Measurements from ENCODE around the gene RAB26. TPM values are rescaled to one million over a fixed set of nuclear protein-coding genes. Genes with fewer than 3 reads are reported as not detected.

RAB26 gene
- total RNA-seq, 2 donors from 2014 or later, result 18.2 to 24.5 TPM

- Histone ChIP-seq H3K27me3 (no peaks in the 10 kb centered on the region), H3K27ac (no peak overlapping the region), H3K4me1 (no peaks in the 10 kb centered on the region), H3K4me3 (no peak overlapping the region), H3K9me3 (no peaks in the 10 kb centered on the region), H3K36me3 (no peaks in the 10 kb centered on the region), H3K9ac (ENCODE audit: low read depth in 2 of 2, low read length in 2 of 2) (no peak overlapping the region)
- DNase-seq, result no peak
- intact Hi-C loops (cut with DNase I), result no loop called here
- TF ChIP-seq CTCF (IDR thresholded peaks at IDR 0.05), result no peak
These were observed 35.2 kb downstream of the RAB26 start for GRCh38 chr16:2183671-2184070.

GRCh38 chr16:2184346-2184745 lies 35.9 kb downstream of the RAB26 start:
- intact Hi-C loops (cut with DNase I), result no loop called here
- Histone ChIP-seq H3K27me3 (no peaks in the 10 kb centered on the region), H3K4me1 (no peaks in the 10 kb centered on the region), H3K4me3 (no peak overlapping the region), H3K27ac (no peak overlapping the region), H3K9ac (ENCODE audit: low read depth in 2 of 2, low read length in 2 of 2) (no peak overlapping the region), H3K36me3 (no peaks in the 10 kb centered on the region), H3K9me3 (no peaks in the 10 kb centered on the region)
- DNase-seq, result no peak
- TF ChIP-seq CTCF (IDR thresholded peaks at IDR 0.05), result no peak

- H3K9ac ChIP-seq (ENCODE audit: low read depth in 2 of 2, low read length in 2 of 2), result no peak overlapping the region
- no peaks in the 10 kb centered on the region for H3K9me3 ChIP-seq
- H3K27ac ChIP-seq, result no peak overlapping the region
- H3K4me3 ChIP-seq, result no peak overlapping the region
- no peak for DNase-seq
- H3K4me1 ChIP-seq, result no peaks in the 10 kb centered on the region
- no peaks in the 10 kb centered on the region for H3K36me3 ChIP-seq
- no peaks in the 10 kb centered on the region for H3K27me3 ChIP-seq
- no peak for TF ChIP-seq CTCF (IDR thresholded peaks at IDR 0.05)
- intact Hi-C loops (cut with DNase I), result no loop called here
These were observed 36.5 kb downstream of the RAB26 start for GRCh38 chr16:2184962-2185361.

- no peaks in the 10 kb centered on the region for H3K27me3 ChIP-seq
- no peak overlapping the region for H3K9ac ChIP-seq (ENCODE audit: low read depth in 2 of 2, low read length in 2 of 2)
- H3K36me3 ChIP-seq, result no peaks in the 10 kb centered on the region
- H3K9me3 ChIP-seq, result no peaks in the 10 kb centered on the region
- no peak overlapping the region for H3K27ac ChIP-seq
- intact Hi-C loops (cut with DNase I), result no loop called here
- H3K4me3 ChIP-seq, result no peak overlapping the region
- no peak for DNase-seq
- TF ChIP-seq CTCF (IDR thresholded peaks at IDR 0.05), result no peak
- no peaks in the 10 kb centered on the region for H3K4me1 ChIP-seq
These were observed 37.6 kb downstream of the RAB26 start for GRCh38 chr16:2186064-2186463.

GRCh38 chr16:2186505-2186904 lies 38.1 kb downstream of the RAB26 start:
- Histone ChIP-seq H3K4me1 (no peaks in the 10 kb centered on the region), H3K36me3 (no peaks in the 10 kb centered on the region), H3K27ac (no peak overlapping the region), H3K9ac (ENCODE audit: low read depth in 2 of 2, low read length in 2 of 2) (no peak overlapping the region), H3K27me3 (no peaks in the 10 kb centered on the region), H3K9me3 (no peaks in the 10 kb centered on the region), H3K4me3 (no peak overlapping the region)
- DNase-seq, result no peak
- intact Hi-C loops (cut with DNase I), result no loop called here
- no peak for TF ChIP-seq CTCF (IDR thresholded peaks at IDR 0.05)

GRCh38 chr16:2187212-2187611 lies 38.8 kb downstream of the RAB26 start:
- Histone ChIP-seq H3K9me3 (no peaks in the 10 kb centered on the region), H3K36me3 (no peaks in the 10 kb centered on the region), H3K27me3 (no peaks in the 10 kb centered on the region), H3K9ac (ENCODE audit: low read depth in 2 of 2, low read length in 2 of 2) (no peak overlapping the region), H3K4me1 (no peaks in the 10 kb centered on the region), H3K27ac (no peak overlapping the region), H3K4me3 (no peak overlapping the region)
- intact Hi-C loops (cut with DNase I), result no loop called here
- DNase-seq, result no peak
- no peak for TF ChIP-seq CTCF (IDR thresholded peaks at IDR 0.05)

All from colonic mucosa (tissue), 4 donors.